Stimulated activated CD4-positive, alpha-beta T cell treated with anti-CD3 and anti-CD28 coated beads, TNF-alpha, amount 100 ng/mL, for 4 hours (primary cell): ENCODE measurements around the gene DLX3.
A peak's percentile ranks its signal among the peaks of the same experiment; 100 is the strongest.
"Not testable (repeated sequence)": the region's sequence is repeated elsewhere in the genome, so short reads cannot be mapped to it uniquely, and the experiment has no call there.

ENCODE experiments used
- DNase-seq, 3 experiments: peaks; one replicate each; pipeline ENCODE4 v3.0.0-alpha.2; 2020; ENCODE audit warnings: low read depth in 3 of 3

The DLX3 gene

DNA sequence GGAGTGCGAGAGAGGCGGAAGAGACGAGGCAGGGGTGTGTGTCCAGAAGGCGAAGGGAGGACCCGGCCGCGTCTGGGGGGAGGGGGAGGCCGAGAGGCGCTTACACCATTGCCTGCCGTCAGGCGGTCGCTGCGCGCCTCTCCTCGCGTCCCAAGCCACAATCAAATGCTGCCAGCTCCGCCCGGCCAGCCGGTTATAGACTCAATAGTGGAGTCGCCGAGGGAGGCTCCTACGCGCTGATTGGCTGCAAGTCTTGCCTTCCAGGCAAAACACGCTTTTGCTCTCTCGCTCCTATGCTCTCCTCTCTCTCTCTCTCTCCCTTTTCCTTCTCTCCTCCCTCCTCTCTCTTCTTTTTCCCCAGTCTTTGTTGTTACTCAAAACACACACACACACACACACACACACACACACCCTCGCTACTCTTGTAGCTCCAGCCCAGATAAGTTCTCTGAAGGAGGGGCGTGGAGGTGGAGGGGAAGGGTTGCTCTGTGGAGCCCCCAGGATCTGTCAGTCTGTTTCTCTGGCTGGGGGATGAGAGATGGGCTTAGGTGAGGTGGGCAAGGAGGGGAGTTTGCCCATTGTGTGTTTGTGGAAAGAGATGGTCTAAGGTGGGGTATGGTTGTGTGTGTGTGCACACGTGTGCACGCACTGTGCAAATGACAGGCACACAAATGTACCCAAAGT, at the start of gene DLX3:
TSS of gene DLX3 (minus strand) at position 170 of the 684 bp plus-strand sequence. CDS start 226 bp downstream, outside the sequence.
- DNase-seq, result no peak

DNA sequence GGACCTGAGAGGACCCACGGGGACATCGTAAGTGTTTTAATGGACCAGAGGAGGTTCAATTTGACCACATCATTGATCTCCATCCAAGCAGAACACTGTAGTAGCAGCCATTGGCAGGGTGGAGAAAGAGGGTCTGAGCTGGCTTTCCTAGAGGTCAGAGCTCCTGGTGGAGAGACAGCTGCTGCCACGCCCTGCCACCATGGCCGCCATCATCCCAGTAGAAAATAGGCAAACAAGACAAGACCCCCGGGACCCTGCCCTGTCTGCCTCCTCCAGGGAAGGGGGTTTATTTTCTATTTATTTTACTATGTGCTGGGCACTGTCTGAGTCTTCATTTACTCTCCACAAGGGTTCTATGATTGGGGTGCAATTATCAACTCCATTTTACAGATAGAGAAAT, 49.5 kb upstream of the DLX3 start:
- DNase-seq, result no peak

DNA sequence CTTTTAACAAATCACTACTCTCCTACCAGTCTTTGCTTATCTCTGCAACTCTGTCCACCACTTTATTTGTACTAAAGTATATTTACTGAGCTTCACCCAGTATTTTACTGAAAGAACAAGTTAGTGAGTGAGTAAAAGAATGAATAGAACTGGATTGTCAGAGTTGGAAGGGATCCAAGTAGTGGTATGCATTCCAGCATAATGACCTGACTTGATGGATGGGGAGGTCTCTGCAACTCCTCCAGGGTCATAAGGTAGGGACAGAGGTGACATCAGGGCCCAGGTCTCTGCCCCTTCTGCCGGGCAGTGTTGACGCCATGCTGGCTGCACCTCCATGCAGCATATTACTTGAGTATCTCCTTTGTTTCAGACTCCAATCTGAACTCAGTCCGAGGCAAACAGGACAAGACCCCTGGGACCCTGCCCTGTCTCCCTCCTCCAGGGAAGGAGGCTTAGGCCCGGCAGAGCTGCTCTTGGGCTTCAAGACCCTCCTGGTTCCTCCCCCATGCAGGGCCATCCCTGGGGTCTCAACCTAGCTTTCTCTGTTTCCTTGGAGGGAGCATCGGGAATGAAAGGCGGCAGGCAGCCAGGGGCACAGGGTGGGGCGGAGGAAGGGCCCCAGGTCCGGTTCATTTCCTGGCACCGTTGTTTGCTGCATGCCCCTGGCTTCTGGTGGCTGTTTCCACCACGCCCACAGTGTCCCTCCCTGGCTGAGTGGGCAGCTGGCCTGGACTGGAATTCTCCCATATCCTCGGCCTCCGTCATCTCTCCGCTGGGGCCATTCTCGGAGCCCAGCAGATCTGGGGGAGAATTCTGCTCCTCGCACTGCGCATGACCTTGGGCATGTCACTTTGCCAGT, 48.5 kb upstream of the DLX3 start:
- no peak for DNase-seq

DNA sequence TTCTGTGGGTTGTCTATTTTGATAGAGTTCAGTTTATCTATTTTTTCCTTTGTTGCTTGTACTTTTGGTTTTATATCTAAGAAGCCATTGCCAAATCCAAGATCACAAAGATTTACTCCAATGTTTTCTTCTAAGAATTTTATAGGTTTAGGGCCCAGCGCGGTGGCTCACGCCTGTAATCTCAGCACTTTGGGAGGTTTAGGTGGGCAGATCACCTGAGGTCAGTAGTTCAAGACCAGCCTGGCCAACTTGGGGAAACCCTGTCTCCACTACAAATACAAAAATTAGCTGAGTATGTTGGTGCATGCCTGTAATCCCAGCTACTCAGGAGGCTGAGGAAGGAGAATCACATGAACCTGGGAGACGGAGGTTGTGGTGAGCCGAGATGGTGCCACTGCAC, 47.2 kb upstream of the DLX3 start:
- DNase-seq, result no peak

- not testable (repeated sequence) for DNase-seq
Observed at GRCh38 chr17:50040496-50040895, 45.5 kb upstream of the DLX3 start.

DNA sequence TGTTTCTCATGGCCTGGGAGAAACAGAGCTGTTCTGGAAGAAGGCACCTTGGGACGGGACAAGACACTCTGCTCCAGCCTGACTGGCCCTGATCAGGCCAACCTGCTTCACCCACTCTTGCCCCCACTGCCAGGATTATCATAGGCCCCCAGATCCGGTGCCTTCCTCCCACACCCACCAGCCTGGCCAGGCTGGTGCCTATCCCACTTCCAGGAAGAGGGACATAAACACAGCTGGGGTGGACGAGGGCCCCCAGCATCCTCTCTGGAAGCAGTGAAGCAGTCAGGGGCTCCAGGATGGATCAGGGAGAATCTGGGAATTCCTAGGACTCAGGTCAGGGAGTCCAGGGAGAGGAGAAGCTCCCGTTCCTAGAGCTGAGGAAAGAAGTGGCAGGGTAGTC, 44.0 kb upstream of the DLX3 start:
- DNase-seq, result no peak

- no peak for DNase-seq
Observed at GRCh38 chr17:50037321-50038107, 42.5 kb upstream of the DLX3 start.

GRCh38 chr17:50036455-50037261, 41.6 kb upstream of the DLX3 start:
- no peak for DNase-seq

GRCh38 chr17:50035945-50036344, 40.9 kb upstream of the DLX3 start:
- no peak for DNase-seq

DNA sequence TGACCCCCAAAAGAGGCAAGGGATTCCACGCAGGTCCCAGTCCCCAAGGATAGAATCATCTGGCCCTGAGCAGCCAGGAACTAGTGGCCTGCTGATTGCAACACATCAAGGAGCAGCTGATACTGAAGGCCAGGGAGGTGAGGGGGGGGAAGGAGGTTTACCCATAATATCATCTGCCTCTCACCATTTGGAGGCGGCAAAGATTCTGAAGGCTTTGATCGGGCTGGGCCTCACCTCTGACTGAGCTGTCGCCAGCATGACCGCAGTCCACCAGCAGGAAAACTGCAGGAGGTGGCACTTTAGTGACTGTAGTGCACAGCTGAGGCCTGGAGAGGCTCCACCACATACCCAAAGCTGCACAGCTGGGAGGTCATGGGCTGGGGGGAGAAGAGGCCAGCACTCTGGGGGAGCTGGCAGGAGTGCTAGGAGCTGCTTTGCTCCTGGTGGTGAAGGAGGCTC, 40.4 kb upstream of the DLX3 start:
- DNase-seq, result no peak

GRCh38 chr17:50034498-50035364, 39.7 kb upstream of the DLX3 start:
- no peak for DNase-seq

GRCh38 chr17:50033316-50033715, 38.3 kb upstream of the DLX3 start:
- no peak for DNase-seq

- no peak for DNase-seq
Observed at GRCh38 chr17:50029185-50029584, 34.2 kb upstream of the DLX3 start.

DNA sequence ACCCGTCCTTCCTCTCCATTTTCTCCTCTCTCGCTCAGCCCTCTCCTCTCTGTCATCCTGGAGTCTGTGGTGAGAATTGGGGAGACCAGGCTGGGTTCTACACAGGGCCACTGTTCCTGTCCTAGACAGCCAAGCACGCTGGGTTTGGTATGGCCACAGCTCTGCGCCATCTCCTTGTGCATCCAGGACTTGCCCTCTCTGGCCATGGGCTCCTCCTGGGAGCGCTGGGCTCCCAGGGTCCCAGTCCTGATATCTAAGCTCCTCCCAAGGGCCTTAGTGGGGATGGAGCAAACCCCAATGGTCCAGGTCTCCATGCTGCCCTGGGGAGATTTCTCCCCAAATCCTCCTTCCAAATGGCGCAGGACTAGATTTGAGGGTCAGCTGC, 33.7 kb upstream of the DLX3 start:
- DNase-seq, result no peak

- no peak for DNase-seq
Observed at GRCh38 chr17:50027881-50028735, 33.1 kb upstream of the DLX3 start.

DNA sequence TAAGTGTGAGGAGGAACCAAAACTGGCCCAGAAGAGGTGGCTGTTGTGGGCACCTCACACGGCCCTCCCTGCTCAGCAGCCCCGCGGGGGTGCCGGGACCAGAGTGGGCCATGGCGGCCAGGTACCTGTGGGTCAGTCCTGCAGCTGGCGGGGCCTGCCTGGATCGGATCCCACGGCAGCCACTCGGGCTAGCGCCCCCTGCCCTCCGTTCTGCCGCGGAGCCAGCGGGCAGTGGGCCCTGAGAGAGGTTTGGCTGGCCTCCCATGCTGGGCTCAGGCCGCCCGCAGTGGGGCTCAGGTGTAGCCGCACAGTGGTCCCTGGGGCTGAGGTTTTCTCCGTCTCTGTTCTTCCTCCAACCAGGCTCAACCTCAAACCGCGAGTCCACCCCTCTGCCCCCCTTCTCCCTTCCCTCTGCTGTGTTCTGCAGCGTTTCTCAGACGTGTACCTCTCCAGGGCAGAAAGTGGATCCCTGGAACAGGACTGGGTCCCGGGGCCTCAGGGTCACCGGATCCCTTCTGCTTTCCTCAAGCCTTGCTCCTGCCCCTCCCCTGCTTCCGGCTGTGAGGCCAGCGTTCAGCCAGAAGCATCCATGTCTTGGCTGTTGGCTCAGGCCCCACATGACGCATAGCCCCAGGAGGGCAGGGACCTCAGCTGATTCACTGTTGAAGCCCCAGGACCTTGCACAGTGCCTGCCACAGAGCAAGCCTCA, 32.3 kb upstream of the DLX3 start:
- no peak for DNase-seq

DNA sequence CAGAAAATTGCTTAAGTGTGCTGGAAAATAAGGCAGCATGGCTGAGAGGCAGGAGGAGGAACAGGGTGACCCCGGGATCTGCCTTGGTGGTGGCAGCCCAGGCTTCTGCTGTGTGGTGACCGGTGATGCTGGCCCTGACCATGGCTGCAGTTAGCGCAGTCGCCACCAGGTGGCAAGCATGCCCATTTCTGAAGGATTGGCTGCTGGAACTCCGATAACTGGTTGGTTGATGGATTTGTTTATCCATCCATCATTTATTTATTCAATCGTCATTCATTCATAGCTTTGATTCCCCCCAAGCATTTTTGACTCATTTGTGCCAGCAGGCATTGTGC, 31.8 kb upstream of the DLX3 start:
- peak; percentile 68 to 70 (median 69) for DNase-seq

GRCh38 chr17:50026046-50026675, 31.1 kb upstream of the DLX3 start:
- DNase-seq, result no peak

DNA sequence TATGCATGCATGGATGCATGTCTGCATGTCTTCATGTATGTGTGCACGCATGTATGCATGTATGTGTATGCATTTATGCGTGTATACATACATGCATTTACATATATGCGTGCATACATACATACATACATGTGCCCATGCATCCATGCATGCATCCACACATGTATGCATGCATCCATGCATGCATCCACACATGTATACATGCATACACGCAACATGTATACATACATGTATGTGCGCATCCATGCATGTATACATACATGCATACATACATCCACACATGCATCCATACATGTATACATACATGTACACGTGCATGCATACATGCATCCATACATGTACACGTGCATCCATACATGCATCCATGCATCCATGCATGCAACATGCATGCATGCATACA, 29.8 kb upstream of the DLX3 start:
- DNase-seq, result no peak
